ENCODE data around the gene POLA2. TPM values are rescaled to one million over a fixed set of nuclear protein-coding genes. Genes with fewer than 3 reads are reported as not detected.
"Not testable (repeated sequence)": the region's sequence is repeated elsewhere in the genome, so short reads cannot be mapped to it uniquely, and the experiment has no call there.

The POLA2 gene
- total and polyA plus RNA-seq, 7 donors = 3.6 to 13.4 (median 4.9) TPM

DNA sequence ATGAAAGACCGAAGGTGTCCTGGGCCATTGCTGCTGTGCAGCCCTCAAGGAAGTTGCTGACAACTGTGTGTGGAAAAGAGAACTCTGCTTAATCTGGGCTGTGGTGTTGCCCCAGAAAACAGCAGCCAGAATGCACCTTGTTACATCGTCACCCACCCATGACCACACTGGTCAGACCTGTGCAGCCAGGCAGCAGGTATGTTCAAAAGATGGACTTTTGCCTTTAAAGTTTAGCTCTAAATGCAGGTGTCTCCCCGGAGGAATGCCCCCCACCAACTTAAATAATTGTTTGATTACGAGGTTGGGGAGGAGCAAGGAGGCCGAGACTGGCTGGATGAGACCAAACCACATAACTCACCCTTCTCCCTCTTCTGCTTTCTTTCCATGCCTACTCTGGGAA, 15.3 kb upstream of the POLA2 start:
- WGBS, 2 donors = 54 to 80% methylated on average over 5 of the region's 5 CpGs
- no peaks in the 10 kb centered on the region for H3K4me1 ChIP-seq
- no peaks in the 10 kb centered on the region for H3K27me3 ChIP-seq
- no peak for DNase-seq
- no peaks in the 10 kb centered on the region for H3K36me3 ChIP-seq
- TF ChIP-seq POLR2AphosphoS5 (IDR thresholded peaks at IDR 0.05) (no peak), EP300 (IDR thresholded peaks at IDR 0.05) (no peak), POLR2A (IDR thresholded peaks at IDR 0.05) (no peak)
- TF ChIP-seq, protein P1, sequence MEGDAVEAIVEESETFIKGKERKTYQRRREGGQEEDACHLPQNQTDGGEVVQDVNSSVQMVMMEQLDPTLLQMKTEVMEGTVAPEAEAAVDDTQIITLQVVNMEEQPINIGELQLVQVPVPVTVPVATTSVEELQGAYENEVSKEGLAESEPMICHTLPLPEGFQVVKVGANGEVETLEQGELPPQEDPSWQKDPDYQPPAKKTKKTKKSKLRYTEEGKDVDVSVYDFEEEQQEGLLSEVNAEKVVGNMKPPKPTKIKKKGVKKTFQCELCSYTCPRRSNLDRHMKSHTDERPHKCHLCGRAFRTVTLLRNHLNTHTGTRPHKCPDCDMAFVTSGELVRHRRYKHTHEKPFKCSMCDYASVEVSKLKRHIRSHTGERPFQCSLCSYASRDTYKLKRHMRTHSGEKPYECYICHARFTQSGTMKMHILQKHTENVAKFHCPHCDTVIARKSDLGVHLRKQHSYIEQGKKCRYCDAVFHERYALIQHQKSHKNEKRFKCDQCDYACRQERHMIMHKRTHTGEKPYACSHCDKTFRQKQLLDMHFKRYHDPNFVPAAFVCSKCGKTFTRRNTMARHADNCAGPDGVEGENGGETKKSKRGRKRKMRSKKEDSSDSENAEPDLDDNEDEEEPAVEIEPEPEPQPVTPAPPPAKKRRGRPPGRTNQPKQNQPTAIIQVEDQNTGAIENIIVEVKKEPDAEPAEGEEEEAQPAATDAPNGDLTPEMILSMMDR (IDR thresholded peaks at IDR 0.05) = no peak
- no peak overlapping the region for H3K4me3 ChIP-seq
- no peak overlapping the region for H3K27ac ChIP-seq
- H3K9me3 ChIP-seq = no peaks in the 10 kb centered on the region
- intact Hi-C loops (cut with DNase I) = no loop called here

GRCh38 chr11:65248184-65248710, 13.5 kb upstream of the POLA2 start:
- DNase-seq; intact Hi-C loops (cut with DNase I); H3K36me3 ChIP-seq; H3K27me3 ChIP-seq; H3K4me3 ChIP-seq; H3K9me3 ChIP-seq; H3K4me1 ChIP-seq; H3K27ac ChIP-seq: not testable (repeated sequence)
- WGBS, 2 donors = 82 to 89% methylated on average over 9 of the region's 9 CpGs

DNA sequence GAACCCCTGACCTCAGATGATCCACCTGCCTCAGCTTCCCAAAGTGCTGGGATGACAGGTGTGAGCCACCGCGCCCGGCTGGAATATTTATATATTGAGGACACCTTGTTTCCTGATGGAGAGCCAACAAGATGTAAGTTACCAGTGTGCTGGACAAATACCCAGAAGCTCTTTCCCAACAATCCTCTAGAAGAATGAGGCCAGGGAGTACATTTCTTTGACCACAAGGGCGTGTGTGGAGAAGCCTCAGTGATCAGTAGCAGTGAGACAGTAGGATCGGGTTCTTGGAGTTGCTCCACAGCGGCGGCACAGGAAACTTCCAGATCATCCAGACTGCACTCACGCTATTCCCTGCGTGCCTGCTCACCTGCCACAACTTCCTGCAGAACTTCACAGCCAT, 10.3 kb upstream of the POLA2 start:
- 86 to 87% methylated on average over 9 of the region's 9 CpGs for WGBS, 2 donors
- no peak overlapping the region for H3K27ac ChIP-seq
- intact Hi-C loops (cut with DNase I) = loop anchor here (10.0 kb wide), 1 partner anchor 47 kb away; no protein-coding TSS in a partner anchor
- no peak for DNase-seq
- H3K4me1 ChIP-seq = no peaks in the 10 kb centered on the region
- no peak overlapping the region for H3K4me3 ChIP-seq
- TF ChIP-seq EP300 (IDR thresholded peaks at IDR 0.05) (no peak), POLR2A (IDR thresholded peaks at IDR 0.05) (no peak), POLR2AphosphoS5 (IDR thresholded peaks at IDR 0.05) (no peak)
- TF ChIP-seq, protein P1 (IDR thresholded peaks at IDR 0.05) = no peak
- no peaks in the 10 kb centered on the region for H3K9me3 ChIP-seq
- no peaks in the 10 kb centered on the region for H3K36me3 ChIP-seq
- H3K27me3 ChIP-seq = no peaks in the 10 kb centered on the region

DNA sequence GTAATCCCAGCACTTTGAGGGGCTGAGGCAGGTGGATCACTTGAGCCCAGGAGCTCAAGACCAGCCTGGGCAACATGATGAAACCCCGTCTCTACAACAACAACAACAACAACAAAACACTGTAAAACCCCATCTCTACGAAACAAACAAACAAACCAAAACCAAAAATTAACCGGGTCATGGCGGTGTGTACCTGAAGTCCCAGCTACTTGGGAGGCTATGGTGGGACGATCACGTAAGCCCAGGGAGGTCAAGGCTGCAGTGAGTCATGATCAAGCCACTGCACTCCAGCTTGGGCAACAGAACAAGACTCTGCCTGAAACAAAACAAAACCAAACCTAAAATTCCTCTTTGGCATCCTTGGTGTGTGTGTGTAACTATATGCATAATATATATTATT, 7.0 kb upstream of the POLA2 start:
- Histone ChIP-seq H3K4me3 (no peak overlapping the region), H3K36me3 (no peaks in the 10 kb centered on the region), H3K4me1 (no peaks in the 10 kb centered on the region), H3K27ac (no peak overlapping the region), H3K9me3 (no peaks in the 10 kb centered on the region), H3K27me3 (no peaks in the 10 kb centered on the region)
- intact Hi-C loops (cut with DNase I) = loop anchor here (10.0 kb wide), 1 partner anchor 50 kb away; no protein-coding TSS in a partner anchor
- WGBS, 2 donors = 69 to 87% methylated on average over 6 of the region's 6 CpGs
- TF ChIP-seq EP300 (IDR thresholded peaks at IDR 0.05) (no peak), POLR2AphosphoS5 (IDR thresholded peaks at IDR 0.05) (no peak), POLR2A (IDR thresholded peaks at IDR 0.05) (no peak)
- TF ChIP-seq, protein P1 (IDR thresholded peaks at IDR 0.05) = no peak
- DNase-seq = no peak

- intact Hi-C loops (cut with DNase I) = loop anchor here (10.0 kb wide), 1 partner anchor 54 kb away; no protein-coding TSS in a partner anchor
- Histone ChIP-seq H3K36me3 (no peaks in the 10 kb centered on the region), H3K4me3 (no peak overlapping the region), H3K4me1 (peaks cover 0 to 18% (median 13%) of the 10 kb centered on the region in 4 donors), H3K27me3 (no peaks in the 10 kb centered on the region), H3K9me3 (no peaks in the 10 kb centered on the region), H3K27ac (no peak overlapping the region)
- DNase-seq = peak; percentile 13
- 81 to 87% methylated on average over 5 of the region's 5 CpGs for WGBS, 2 donors
- TF ChIP-seq EP300 (IDR thresholded peaks at IDR 0.05) (no peak), POLR2AphosphoS5 (IDR thresholded peaks at IDR 0.05) (no peak), POLR2A (IDR thresholded peaks at IDR 0.05) (no peak)
- TF ChIP-seq, protein P1 (IDR thresholded peaks at IDR 0.05) = no peak
These were observed 2.8 kb upstream of the POLA2 start for GRCh38 chr11:65258988-65259387.

Measured in sigmoid colon (tissue), 7 donors.